ENCODE measurements around the gene PHLPP1. TPM values are rescaled to one million over a fixed set of nuclear protein-coding genes. Genes with fewer than 3 reads are reported as not detected.

The PHLPP1 gene
- polyA plus RNA-seq, 2 donors, result 4.3 to 4.5 TPM

- no peaks in the 10 kb centered on the region for H3K27me3 ChIP-seq (ENCODE audit: control insufficient read depth in 1 of 2, insufficient read depth in 2 of 2, low read length in 2 of 2)
- H3K4me3 ChIP-seq (ENCODE audit: low read depth in 1 of 2, low read length in 2 of 2), result no peak overlapping the region
- H3K9me3 ChIP-seq (ENCODE audit: control insufficient read depth in 2 of 2, insufficient read depth in 1 of 2, low read depth in 1 of 2, low read length in 1 of 2), result no peaks in the 10 kb centered on the region
- peaks cover 0 to 2% of the 10 kb centered on the region in 2 donors for H3K4me1 ChIP-seq (ENCODE audit: control insufficient read depth in 2 of 2, insufficient read depth in 2 of 2, low read length in 1 of 2)
- 82 to 85% methylated on average over 9 of the region's 9 CpGs for WGBS, 2 donors
- no peak overlapping the region for H3K27ac ChIP-seq (ENCODE audit: low read depth in 2 of 2, low read length in 1 of 2)
- peaks cover 0 to 2% of the 10 kb centered on the region in 2 donors for H3K36me3 ChIP-seq (ENCODE audit: control insufficient read depth in 2 of 2, insufficient read depth in 2 of 2, low read length in 1 of 2)
Measured at GRCh38 chr18:63002803-63003445, 287.6 kb downstream of the PHLPP1 start.

- H3K4me1 ChIP-seq (ENCODE audit: control insufficient read depth in 2 of 2, insufficient read depth in 2 of 2, low read length in 1 of 2), result peaks cover 0 to 2% of the 10 kb centered on the region in 2 donors
- no peaks in the 10 kb centered on the region for H3K27me3 ChIP-seq (ENCODE audit: control insufficient read depth in 1 of 2, insufficient read depth in 2 of 2, low read length in 2 of 2)
- 95 to 98% methylated on average over 5 of the region's 5 CpGs for WGBS, 2 donors
- H3K4me3 ChIP-seq (ENCODE audit: low read depth in 1 of 2, low read length in 2 of 2), result no peak overlapping the region
- H3K9me3 ChIP-seq (ENCODE audit: control insufficient read depth in 2 of 2, insufficient read depth in 1 of 2, low read depth in 1 of 2, low read length in 1 of 2), result no peaks in the 10 kb centered on the region
- no peak overlapping the region for H3K27ac ChIP-seq (ENCODE audit: low read depth in 2 of 2, low read length in 1 of 2)
- H3K36me3 ChIP-seq (ENCODE audit: control insufficient read depth in 2 of 2, insufficient read depth in 2 of 2, low read length in 1 of 2), result peaks cover 0 to 2% of the 10 kb centered on the region in 2 donors
Measured at GRCh38 chr18:63003899-63004298, 288.6 kb downstream of the PHLPP1 start.

- Histone ChIP-seq H3K4me1 (ENCODE audit: control insufficient read depth in 2 of 2, insufficient read depth in 2 of 2, low read length in 1 of 2) (peaks cover 0 to 2% of the 10 kb centered on the region in 2 donors), H3K36me3 (ENCODE audit: control insufficient read depth in 2 of 2, insufficient read depth in 2 of 2, low read length in 1 of 2) (peaks cover 0 to 2% of the 10 kb centered on the region in 2 donors), H3K27ac (ENCODE audit: low read depth in 2 of 2, low read length in 1 of 2) (no peak overlapping the region), H3K27me3 (ENCODE audit: control insufficient read depth in 1 of 2, insufficient read depth in 2 of 2, low read length in 2 of 2) (no peaks in the 10 kb centered on the region), H3K9me3 (ENCODE audit: control insufficient read depth in 2 of 2, insufficient read depth in 1 of 2, low read depth in 1 of 2, low read length in 1 of 2) (no peaks in the 10 kb centered on the region), H3K4me3 (ENCODE audit: low read depth in 1 of 2, low read length in 2 of 2) (no peak overlapping the region)
- WGBS, 2 donors, result 88 to 90% methylated on average over 9 of the region's 9 CpGs
Measured at GRCh38 chr18:63004466-63005089, 289.2 kb downstream of the PHLPP1 start.

- Histone ChIP-seq H3K9me3 (ENCODE audit: control insufficient read depth in 2 of 2, insufficient read depth in 1 of 2, low read depth in 1 of 2, low read length in 1 of 2) (no peaks in the 10 kb centered on the region), H3K4me3 (ENCODE audit: low read depth in 1 of 2, low read length in 2 of 2) (no peak overlapping the region), H3K27ac (ENCODE audit: low read depth in 2 of 2, low read length in 1 of 2) (no peak overlapping the region), H3K4me1 (ENCODE audit: control insufficient read depth in 2 of 2, insufficient read depth in 2 of 2, low read length in 1 of 2) (peaks cover 0 to 2% of the 10 kb centered on the region in 2 donors), H3K27me3 (ENCODE audit: control insufficient read depth in 1 of 2, insufficient read depth in 2 of 2, low read length in 2 of 2) (no peaks in the 10 kb centered on the region), H3K36me3 (ENCODE audit: control insufficient read depth in 2 of 2, insufficient read depth in 2 of 2, low read length in 1 of 2) (no peaks in the 10 kb centered on the region)
- 83 to 88% methylated on average over 8 of the region's 8 CpGs for WGBS, 2 donors
Measured at GRCh38 chr18:63005306-63005705, 290.0 kb downstream of the PHLPP1 start.

GRCh38 chr18:63007231-63007630 is 291.9 kb downstream of the PHLPP1 start:
- H3K9me3 ChIP-seq (ENCODE audit: control insufficient read depth in 2 of 2, insufficient read depth in 1 of 2, low read depth in 1 of 2, low read length in 1 of 2), result no peaks in the 10 kb centered on the region
- peaks cover 0 to 2% of the 10 kb centered on the region in 2 donors for H3K4me1 ChIP-seq (ENCODE audit: control insufficient read depth in 2 of 2, insufficient read depth in 2 of 2, low read length in 1 of 2)
- H3K27ac ChIP-seq (ENCODE audit: low read depth in 2 of 2, low read length in 1 of 2), result no peak overlapping the region
- H3K36me3 ChIP-seq (ENCODE audit: control insufficient read depth in 2 of 2, insufficient read depth in 2 of 2, low read length in 1 of 2), result no peaks in the 10 kb centered on the region
- no peaks in the 10 kb centered on the region for H3K27me3 ChIP-seq (ENCODE audit: control insufficient read depth in 1 of 2, insufficient read depth in 2 of 2, low read length in 2 of 2)
- 77 to 91% methylated on average over 3 of the region's 3 CpGs for WGBS, 2 donors
- no peak overlapping the region for H3K4me3 ChIP-seq (ENCODE audit: low read depth in 1 of 2, low read length in 2 of 2)

- Histone ChIP-seq H3K9me3 (ENCODE audit: control insufficient read depth in 2 of 2, insufficient read depth in 1 of 2, low read depth in 1 of 2, low read length in 1 of 2) (no peaks in the 10 kb centered on the region), H3K27ac (ENCODE audit: low read depth in 2 of 2, low read length in 1 of 2) (no peak overlapping the region), H3K27me3 (ENCODE audit: control insufficient read depth in 1 of 2, insufficient read depth in 2 of 2, low read length in 2 of 2) (peaks cover 0 to 2% of the 10 kb centered on the region in 2 donors), H3K4me3 (ENCODE audit: low read depth in 1 of 2, low read length in 2 of 2) (no peak overlapping the region), H3K36me3 (ENCODE audit: control insufficient read depth in 2 of 2, insufficient read depth in 2 of 2, low read length in 1 of 2) (no peaks in the 10 kb centered on the region), H3K4me1 (ENCODE audit: control insufficient read depth in 2 of 2, insufficient read depth in 2 of 2, low read length in 1 of 2) (no peaks in the 10 kb centered on the region)
- WGBS, 2 donors, result 0 to 2% methylated on average over 4 of the region's 4 CpGs
Measured at GRCh38 chr18:63016270-63016669, 300.9 kb downstream of the PHLPP1 start.

- H3K27ac ChIP-seq (ENCODE audit: low read depth in 2 of 2, low read length in 1 of 2), result no peak overlapping the region
- WGBS, 2 donors, result 45 to 56% methylated on average over 2 of the region's 2 CpGs
- no peaks in the 10 kb centered on the region for H3K4me1 ChIP-seq (ENCODE audit: control insufficient read depth in 2 of 2, insufficient read depth in 2 of 2, low read length in 1 of 2)
- no peaks in the 10 kb centered on the region for H3K36me3 ChIP-seq (ENCODE audit: control insufficient read depth in 2 of 2, insufficient read depth in 2 of 2, low read length in 1 of 2)
- peaks cover 0 to 2% of the 10 kb centered on the region in 2 donors for H3K27me3 ChIP-seq (ENCODE audit: control insufficient read depth in 1 of 2, insufficient read depth in 2 of 2, low read length in 2 of 2)
- H3K9me3 ChIP-seq (ENCODE audit: control insufficient read depth in 2 of 2, insufficient read depth in 1 of 2, low read depth in 1 of 2, low read length in 1 of 2), result no peaks in the 10 kb centered on the region
- H3K4me3 ChIP-seq (ENCODE audit: low read depth in 1 of 2, low read length in 2 of 2), result no peak overlapping the region
Measured at GRCh38 chr18:63017076-63017475, 301.7 kb downstream of the PHLPP1 start.

GRCh38 chr18:63017977-63018376 is 302.6 kb downstream of the PHLPP1 start:
- no peaks in the 10 kb centered on the region for H3K36me3 ChIP-seq (ENCODE audit: control insufficient read depth in 2 of 2, insufficient read depth in 2 of 2, low read length in 1 of 2)
- H3K4me1 ChIP-seq (ENCODE audit: control insufficient read depth in 2 of 2, insufficient read depth in 2 of 2, low read length in 1 of 2), result no peaks in the 10 kb centered on the region
- H3K9me3 ChIP-seq (ENCODE audit: control insufficient read depth in 2 of 2, insufficient read depth in 1 of 2, low read depth in 1 of 2, low read length in 1 of 2), result no peaks in the 10 kb centered on the region

GRCh38 chr18:63022429-63023022 is 307.2 kb downstream of the PHLPP1 start:
- Histone ChIP-seq H3K36me3 (ENCODE audit: control insufficient read depth in 2 of 2, insufficient read depth in 2 of 2, low read length in 1 of 2) (no peaks in the 10 kb centered on the region), H3K9me3 (ENCODE audit: control insufficient read depth in 2 of 2, insufficient read depth in 1 of 2, low read depth in 1 of 2, low read length in 1 of 2) (no peaks in the 10 kb centered on the region), H3K4me3 (ENCODE audit: low read depth in 1 of 2, low read length in 2 of 2) (no peak overlapping the region), H3K4me1 (ENCODE audit: control insufficient read depth in 2 of 2, insufficient read depth in 2 of 2, low read length in 1 of 2) (no peaks in the 10 kb centered on the region), H3K27me3 (ENCODE audit: control insufficient read depth in 1 of 2, insufficient read depth in 2 of 2, low read length in 2 of 2) (peaks cover 0 to 1% of the 10 kb centered on the region in 2 donors), H3K27ac (ENCODE audit: low read depth in 2 of 2, low read length in 1 of 2) (no peak overlapping the region)
- WGBS, 2 donors, result 83 to 84% methylated on average over 26 of the region's 26 CpGs

More at GRCh38 chr18:63017977-63018376, 302.6 kb downstream of the PHLPP1 start:
- no peak overlapping the region for H3K27ac ChIP-seq (ENCODE audit: low read depth in 2 of 2, low read length in 1 of 2)
- peaks cover 0 to 2% of the 10 kb centered on the region in 2 donors for H3K27me3 ChIP-seq (ENCODE audit: control insufficient read depth in 1 of 2, insufficient read depth in 2 of 2, low read length in 2 of 2)
- H3K4me3 ChIP-seq (ENCODE audit: low read depth in 1 of 2, low read length in 2 of 2), result no peak overlapping the region

Measured in esophagus (tissue), 2 donors.